Right forelimb (tissue), 1 donor: ENCODE measurements around the gene ELF1.
"Not testable (repeated sequence)": the region's sequence is repeated elsewhere in the genome, so short reads cannot be mapped to it uniquely, and the experiment has no call there.

Experiments
- DNase-seq: peaks from one replicate; pipeline ENCODE4 v3.0.0-alpha.2; 2018

The ELF1 gene

DNA sequence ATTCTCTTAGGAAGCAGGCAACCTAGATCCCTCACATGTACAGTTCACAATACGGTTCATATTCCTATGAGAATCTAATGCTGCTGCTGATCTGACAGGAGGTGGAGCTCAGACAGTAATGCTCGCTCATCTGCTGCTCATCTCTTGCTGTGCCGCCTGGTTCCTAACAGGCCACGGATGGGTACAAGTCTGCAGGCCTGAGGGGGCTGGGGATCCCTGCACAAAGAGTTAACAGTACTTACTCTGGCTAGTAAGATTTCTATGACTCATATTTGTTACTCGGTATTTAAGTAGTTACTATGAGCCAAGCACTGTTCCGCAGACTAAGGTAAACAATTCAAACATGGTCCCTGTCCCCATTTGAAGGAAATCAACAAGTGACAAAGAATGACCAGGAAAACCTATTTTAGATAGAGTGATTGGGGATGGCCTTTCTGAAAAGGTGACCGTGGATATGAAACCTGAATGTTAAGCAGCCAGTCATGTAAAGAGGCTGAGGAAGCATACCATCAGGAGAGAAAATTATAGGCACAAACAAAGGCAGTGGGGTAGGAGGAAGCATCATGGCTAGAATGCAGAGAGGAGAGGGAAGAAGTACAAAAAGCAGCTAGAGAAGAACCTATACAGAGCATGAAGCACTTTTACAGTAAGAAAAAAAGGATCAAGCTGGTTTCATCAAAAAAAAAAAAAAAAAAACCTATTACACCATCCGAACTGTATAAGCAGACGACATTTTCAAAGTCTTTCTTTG lies 21.6 kb upstream of the ELF1 start:
- no peak for DNase-seq

DNA sequence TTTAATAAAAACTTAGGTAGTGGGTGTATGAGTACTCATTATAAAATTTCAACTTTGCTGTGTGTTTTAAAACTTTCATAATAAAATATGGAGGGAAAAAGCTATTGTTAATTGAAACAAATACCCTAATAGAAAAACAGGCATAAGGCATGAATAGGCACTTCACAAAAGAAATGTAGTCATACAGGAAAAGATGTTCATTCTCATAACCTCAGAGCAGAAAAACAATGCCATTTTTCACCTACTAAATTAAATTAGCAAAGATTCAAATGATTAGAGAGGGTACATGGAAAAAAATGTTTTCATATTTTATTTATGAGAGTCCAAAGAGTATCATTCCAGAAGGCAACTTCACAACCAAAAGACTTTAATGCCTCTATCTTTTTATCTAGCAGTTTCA lies 20.6 kb upstream of the ELF1 start:
- no peak for DNase-seq

DNA sequence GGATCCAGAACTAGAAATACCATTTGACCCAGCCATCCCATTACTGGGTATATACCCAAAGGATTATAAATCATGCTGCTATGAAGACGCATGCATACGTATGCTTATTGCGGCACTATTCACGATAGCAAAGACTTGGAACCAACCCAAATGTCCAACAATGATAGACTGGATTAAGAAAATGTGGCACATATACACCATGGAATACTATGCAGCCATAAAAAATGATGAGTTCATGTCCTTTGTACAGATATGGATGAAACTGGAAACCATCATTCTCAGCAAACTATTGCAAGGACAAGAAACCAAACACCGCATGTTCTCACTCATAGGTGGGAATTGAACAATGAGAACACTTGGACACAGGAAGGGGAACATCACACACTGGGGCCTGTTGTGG lies 17.4 kb upstream of the ELF1 start:
- not testable (repeated sequence) for DNase-seq

DNA sequence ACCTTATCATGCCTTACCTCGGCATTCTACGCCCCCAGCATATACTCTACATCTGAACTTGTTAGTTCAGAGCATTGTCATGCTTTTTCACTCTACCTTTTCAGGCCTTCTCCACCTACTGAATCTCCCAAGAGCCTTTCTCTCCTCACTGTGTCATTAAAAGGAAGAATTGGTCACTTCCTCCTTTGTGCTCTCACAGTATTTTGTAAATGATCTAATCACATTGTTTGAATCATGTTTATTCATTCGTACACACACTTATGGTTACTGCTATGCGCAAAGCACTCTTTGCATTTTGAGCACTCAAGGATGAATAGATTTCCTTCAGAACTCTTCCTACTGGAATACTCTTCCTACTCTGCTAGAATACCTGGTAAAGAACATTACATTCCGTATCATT lies 15.8 kb upstream of the ELF1 start:
- DNase-seq, result no peak

DNA sequence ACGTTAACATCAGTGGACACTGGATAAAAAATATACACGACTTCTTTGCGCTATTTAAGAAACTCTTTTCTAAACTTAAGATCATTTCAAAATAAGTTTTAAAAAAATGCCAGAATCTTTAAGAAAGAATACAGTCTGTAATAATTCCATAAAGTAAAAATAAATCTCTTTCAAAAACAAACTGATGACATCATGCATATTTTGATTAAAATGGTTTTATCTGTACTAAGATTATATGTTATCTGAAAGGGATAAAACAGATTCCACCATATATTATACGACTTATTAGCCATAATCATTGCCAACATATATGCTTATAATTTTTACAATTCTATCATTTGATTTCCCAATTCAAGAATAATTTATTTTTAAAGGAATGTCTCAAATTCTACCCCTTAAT lies 15.3 kb upstream of the ELF1 start:
- DNase-seq, result no peak

DNA sequence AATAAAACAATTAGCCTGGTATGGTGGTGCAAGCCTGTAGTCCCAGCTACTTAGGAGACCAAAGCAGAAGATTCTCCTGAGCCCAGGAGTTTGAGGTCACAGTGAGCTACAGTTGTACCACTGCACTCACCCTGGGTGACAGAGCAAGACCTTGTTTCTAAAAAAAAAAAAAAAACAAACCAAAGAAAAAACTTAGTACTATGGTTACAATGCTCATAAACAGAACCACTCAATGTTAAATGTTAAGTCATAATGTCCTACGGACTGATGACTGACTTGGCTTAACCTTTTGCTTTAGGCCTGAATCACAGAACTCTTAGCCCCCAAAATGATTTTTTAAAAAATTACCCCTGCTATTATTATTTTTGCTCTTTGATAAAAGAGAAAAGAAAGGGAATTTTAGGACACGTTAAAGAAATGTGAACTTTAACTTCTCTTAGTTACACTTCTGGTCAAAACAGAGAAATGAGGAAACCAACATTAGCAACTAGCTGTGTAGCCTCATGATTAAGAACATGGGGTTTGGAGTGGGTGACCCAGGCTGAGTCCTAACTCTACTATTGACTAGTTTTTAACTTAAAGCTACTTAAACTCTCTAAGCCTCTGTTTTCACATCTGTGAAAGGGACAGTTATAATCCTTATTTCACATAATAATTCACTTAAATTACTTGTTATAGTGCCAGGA lies 13.7 kb upstream of the ELF1 start:
- no peak for DNase-seq

DNA sequence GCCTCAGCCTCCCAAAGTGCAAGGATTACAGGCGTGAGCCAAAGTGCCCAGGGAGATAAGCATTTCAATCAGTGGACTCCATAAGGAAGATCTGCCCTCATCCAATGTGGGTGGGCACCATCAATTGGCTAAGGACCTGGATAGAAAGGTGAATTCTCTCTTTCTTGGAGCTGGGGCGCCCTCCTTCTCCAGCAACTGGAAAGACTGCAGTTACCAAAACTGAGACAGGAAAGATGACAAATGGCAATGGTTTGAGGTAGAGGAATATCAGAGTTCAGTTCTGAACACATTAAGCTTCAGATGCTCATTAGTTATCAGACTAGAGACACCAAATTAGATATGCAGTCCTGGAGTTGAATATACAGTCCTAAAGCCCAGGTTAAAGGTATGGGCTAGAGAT lies 10.5 kb upstream of the ELF1 start:
- DNase-seq, result no peak

DNA sequence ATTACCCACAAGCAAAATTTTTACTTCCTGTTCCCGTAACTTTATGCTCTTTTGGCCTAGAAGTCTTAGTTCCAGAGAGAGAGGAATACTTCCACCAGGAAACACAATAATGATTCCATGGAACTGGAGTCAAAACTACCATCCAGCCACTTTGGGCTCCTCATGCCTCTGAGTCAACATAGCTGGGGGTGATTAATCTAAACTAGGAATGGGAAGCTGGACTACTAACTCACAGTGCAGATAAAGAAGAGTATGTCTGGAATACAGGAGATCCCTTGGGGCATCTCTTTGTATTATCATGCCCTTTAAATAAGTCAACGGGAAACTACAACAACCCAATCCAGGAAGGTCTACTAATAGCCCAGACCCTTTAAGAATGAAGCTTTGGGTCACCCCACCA lies 8.9 kb upstream of the ELF1 start:
- DNase-seq, result no peak

DNA sequence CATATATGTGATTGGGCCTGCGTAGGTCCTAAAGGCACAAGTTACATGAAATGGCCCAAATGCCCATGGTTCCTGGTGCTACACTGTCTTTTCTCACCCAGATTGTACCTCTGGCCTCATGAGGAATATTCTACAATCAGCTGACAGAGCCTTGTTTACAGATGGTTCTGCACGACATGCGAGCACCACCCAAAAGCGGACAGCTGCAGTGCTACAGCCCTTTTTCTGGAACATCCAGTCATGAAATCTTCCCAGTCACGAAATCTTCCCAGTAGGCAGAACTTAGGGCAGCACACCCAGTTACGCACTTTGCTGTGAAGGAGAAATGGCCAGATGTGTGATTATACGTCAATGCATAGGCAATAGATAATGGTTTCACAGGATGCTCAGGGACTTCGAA lies 7.7 kb upstream of the ELF1 start:
- DNase-seq, result no peak

DNA sequence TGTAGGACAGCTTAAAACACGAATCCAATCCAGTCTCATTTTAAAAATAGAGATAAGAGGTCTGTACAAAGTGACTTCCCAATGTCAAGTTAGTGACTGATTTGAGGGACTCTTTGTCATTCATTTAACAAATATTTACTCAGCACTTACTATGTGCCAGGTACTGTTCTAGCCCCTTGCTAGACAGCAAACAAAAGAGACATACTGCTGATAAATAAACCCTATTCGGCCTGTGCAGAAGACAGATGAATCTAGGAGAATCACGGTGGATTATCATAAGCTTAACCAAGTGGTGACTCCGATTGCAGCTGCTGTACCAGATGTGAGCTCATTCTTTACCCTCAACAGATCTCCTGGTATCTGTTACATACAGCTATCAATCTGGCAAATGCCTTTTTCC lies 6.4 kb upstream of the ELF1 start:
- no peak for DNase-seq

DNA sequence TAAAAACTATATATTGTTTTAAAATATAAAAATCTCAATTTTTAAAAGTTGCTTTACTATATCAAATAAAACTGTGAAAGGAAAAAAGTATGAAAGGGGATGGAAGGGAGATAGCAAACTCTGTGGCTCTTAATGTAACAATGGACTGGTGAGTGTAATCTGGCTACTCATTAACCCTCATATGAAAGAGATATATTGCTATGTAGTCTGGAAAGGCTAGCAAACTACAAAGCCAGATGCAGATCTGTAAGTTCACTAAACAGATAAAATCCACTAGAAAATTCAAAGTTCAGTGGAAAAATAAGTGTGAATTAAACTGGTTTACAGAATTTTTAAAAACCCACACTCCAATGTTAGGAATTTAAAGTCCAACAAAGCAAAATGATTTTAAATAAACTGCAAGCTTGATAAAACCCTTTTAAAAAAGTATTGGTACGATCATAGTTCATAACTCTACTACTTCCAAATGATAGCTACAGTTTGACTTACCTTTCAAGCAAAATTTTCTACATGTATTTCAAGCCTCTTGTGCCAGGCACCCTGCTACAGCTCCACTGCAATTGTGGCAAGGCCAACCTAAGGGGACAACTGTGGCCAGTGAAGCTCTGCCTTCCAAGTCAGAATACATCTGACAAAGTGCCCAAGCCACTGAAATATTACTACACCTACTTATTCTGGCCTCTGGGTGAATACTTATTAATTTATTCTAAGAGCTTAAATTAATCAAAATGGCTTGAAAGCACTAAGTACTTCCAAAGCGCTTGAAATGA lies 647 bp upstream of the ELF1 start:
- DNase-seq, result no peak

DNA sequence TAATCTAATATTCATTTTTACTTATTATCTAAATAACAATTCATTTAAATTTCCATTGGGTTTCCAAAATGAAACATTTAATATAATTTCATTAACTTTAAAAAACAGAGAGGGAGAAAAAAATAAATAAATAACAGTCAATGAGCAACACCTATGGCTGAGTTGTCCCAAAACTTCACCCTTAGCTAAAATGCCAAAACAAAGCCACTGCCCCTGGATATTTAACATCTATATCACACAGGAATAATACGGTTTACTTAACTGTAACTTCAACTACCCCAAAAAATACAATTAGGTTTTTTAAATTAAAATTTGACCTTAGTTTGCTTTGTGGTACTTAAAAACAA lies 541 bp downstream of the ELF1 start:
- DNase-seq, result no peak

DNA sequence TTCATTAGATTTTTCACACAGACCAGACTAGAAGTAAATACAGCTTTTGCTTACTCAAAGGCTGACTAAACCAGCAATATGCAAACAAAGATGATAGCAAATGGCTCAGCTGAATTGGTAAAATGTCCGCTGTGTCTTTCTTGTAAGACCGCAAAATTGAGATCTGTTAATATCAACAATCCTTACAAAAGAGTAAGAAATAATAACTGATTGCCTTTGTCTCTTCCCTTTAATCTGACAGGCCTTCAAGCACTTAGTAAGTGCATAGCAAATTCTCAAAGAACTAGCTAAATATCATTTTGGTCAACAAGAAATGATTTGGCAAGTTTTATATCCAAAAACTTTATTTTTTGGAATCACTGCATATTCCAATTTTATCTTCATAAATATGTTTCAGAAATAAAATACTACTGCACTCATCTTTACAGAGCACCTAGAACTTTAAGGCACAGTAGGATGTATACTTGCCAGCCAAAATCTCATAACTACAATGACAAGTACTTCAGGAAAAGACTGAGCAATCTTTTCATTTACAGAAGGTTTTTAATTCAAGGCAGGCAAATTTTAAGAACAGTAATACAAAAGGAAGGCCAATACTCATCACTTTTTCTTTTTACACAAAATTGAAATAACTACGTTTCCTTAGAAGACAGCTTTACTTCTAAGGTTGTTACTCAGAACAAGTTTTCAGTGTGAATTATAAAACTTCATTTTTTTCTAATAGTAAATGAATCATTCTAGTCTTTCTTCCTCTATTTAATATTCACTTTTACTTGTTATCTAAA lies 1.1 kb downstream of the ELF1 start:
- DNase-seq, result no peak

DNA sequence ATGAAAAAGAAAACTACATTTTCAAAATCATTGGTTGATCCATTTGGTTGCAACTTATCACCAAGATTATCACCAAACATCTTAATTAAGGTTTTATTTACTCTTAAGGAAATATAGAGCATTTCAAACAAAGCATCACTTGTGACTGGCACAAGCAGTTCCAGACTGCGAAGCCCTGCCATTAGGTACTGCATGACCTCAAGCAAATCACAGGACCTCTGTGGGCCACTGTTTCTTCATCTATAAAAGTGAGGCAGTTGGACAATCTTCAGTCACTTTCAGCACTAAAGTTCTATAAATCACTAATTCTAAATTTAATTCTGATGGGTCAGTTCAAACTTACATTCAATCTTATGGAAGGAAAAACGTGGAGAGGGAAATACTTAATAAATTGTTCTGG lies 2.0 kb downstream of the ELF1 start:
- no peak for DNase-seq

DNA sequence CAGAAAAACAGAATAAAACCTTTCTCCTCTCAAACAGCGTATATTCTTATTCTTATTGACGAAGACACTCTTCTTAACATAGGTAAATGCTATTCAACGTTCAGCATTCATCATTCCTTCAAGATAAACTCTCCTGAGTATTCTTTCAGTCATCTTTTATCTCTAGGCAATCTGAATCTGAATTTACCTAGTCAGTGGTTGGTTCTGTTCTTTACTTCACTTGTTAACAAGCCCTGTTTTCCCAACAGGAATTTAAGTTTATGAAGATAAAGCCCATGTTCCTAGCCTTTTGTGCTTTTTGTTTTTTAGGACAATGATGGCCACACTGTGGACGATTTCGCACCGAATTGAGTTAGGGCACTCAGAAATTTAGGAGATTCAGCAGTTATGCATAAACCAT lies 3.2 kb downstream of the ELF1 start:
- DNase-seq, result no peak

DNA sequence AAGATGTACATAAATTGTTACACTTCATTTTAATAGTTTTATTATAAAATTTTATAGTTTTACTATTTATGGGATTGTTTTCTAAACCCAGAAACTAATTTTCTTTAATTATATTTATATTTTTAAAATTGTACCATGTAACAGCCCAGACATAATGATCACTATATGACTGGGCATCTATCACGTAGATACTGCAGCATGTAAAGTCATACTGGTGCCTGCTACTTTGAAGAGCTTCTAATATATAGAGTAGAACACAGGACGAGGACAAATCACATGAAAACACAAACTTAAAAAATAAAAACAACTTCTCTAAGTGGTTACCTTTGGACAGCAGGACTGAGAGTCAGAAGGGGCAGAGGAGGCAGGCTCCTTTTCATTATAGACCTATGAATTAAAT lies 5.3 kb downstream of the ELF1 start:
- no peak for DNase-seq

DNA sequence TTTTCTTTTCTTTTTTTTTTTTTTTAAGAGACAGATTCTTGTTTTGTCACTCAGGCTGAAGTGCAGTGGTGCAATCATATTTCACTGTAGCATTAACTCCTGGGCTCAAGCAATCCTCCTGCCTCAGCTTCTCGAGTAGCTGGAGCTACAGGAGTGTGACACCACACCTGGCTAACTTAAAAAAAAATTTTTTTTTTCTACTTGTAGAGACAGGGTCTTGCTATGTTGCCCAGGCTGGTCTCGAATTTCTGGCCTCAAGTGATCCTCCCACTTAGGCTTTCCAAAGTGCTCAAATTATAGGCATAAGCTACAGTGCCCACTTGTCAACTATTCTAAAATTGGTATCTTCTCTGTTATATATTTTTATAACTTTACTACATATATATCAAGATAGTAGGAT lies 6.6 kb downstream of the ELF1 start:
- no peak for DNase-seq

DNA sequence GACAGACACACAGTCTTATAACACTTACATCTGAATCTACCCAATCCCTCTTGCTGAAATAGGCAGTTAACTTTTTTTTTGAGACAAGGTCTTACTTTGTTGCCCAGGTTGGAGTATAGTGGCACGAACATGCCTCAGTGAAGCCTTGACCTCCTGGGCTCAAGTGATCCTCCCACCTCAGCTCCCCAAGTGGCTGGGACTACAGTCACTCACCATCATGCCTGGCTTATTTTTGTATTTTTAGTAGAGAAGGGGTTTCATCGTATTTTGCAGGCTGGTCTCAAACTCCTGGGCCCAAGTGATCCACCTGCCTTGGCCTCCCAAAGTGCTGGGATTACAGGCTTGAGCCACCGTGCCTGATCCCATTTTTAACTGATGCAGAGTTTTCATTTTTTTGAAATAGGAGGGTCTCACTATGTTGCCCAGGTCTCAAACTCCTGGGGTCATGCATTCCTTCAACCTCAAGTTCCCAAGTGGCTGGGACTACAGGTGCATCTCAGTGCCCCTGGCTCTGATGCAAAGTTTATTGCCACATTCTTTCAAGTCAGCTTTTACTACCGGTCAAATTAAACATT lies 7.6 kb downstream of the ELF1 start:
- DNase-seq, result no peak

DNA sequence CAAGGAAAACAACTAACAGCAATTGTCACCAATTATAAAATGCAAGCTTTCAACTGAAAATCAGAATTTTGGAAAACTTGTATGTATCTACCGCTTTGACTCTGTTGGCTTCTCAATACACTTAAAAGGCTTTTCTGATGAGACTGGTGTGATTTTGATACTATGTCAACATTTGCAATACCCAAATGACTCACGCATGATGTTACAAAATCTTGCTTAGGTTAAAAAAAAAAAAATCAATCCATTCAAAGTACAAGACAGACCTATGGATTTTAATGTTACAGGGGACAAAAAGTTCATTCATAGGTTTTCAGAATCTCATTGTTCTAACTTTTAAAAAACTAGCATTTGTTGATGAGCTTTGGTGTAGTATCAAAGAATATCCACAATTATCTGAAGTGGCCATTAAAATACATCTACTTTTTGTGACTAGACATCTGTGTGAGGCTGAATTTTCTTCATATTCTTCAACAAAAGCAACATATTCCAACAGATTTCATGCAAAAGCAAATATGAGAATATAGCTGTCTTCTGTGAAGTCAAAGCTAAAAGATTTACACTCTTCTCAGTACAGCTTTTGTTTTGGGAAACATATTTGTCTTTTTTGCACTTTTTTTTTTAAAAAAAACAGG lies 10.7 kb downstream of the ELF1 start:
- DNase-seq, result no peak

DNA sequence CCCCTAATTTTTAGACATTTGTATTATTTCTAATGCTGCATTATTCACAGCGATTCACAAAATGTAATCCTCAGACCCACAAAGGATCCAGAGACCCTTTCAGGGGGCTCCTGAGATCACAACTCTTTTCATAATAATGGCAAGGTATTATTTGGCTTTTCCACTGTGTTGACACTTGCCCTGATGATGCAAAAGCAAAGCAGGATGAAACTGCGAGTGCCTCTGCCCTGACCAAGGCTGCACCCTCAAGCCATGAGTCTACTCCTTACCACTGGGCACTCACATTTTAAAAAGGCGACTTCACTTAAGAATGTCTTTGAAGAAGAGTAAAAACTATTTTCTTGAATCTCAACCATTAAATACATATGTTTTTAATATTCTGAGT lies 11.4 kb downstream of the ELF1 start:
- no peak for DNase-seq

DNA sequence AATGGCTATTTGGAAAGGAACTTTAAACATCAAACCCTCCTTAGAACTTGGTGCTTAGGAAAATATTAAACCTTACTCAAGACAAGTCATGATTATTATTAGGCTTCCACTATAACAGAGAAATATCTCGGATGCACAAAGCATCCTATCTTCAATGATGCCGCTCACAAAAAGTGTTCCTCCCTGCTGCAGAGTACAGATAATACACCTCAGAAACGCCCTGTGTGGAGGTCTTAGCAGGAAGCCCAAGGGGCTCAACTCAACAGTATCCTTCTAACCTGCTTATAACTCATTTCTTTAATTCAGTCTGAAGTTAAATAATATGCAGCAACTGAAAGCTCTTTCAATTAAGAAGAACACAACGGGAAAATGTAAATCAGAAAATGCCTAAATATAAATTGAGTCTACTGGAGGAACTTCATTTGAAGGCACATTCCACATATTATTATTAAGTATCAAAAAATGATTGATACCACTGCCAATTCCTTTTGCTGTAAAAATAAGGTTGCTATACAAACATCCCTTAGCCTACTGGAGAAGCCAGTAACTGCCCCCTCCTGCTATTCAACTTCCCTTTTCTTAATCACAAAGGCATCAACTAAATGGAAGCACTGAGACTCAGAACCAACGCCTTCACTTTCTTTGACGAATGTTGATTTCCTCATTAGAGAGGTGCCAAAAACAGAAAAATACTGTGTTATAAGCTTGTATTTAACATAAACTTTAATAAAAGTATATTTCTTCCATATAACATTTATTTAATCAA lies 12.0 kb downstream of the ELF1 start:
- DNase-seq, result no peak

DNA sequence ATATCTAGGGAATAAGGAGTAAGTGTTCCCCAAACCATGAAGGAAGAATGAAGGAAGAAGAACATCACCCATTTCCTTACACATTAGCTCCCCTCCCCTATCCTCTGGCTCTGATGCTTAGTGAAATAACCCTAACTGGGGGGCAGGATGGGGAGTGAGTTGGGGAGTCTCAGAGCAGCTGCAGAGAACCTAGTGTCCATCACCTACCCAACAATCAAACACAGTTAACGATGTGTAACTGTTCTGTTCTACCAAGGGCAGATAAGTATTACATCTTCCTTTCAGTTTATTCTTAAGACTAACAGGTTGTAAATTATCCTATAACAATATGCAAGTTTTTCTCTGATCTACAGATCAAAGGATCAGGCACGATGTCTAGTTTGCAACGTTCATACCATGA lies 12.8 kb downstream of the ELF1 start:
- DNase-seq, result no peak
